ENCODE results near the gene ERGIC1.

GRCh38 chr5:172805018-172805683 is 28.9 kb upstream of the ERGIC1 start:
- TF ChIP-seq, protein P1, sequence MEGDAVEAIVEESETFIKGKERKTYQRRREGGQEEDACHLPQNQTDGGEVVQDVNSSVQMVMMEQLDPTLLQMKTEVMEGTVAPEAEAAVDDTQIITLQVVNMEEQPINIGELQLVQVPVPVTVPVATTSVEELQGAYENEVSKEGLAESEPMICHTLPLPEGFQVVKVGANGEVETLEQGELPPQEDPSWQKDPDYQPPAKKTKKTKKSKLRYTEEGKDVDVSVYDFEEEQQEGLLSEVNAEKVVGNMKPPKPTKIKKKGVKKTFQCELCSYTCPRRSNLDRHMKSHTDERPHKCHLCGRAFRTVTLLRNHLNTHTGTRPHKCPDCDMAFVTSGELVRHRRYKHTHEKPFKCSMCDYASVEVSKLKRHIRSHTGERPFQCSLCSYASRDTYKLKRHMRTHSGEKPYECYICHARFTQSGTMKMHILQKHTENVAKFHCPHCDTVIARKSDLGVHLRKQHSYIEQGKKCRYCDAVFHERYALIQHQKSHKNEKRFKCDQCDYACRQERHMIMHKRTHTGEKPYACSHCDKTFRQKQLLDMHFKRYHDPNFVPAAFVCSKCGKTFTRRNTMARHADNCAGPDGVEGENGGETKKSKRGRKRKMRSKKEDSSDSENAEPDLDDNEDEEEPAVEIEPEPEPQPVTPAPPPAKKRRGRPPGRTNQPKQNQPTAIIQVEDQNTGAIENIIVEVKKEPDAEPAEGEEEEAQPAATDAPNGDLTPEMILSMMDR (IDR thresholded peaks at IDR 0.05) = no peak
- no peak for TF ChIP-seq POLR2A (IDR thresholded peaks at IDR 0.05)

Measured in testis (tissue), 2 donors.